Stimulated activated CD4-positive, alpha-beta T cell treated with anti-CD3 and anti-CD28 coated beads, Interleukin-4, amount 100 ng/mL, for 24 hours (primary cell): ENCODE data around the gene ADAMTS16.

Experiments used
- DNase-seq: peaks from one replicate; pipeline ENCODE4 v3.0.0-alpha.2; 2020

The ADAMTS16 gene

GRCh38 chr5:5320062-5320805 is 180.1 kb downstream of the ADAMTS16 start:
- DNase-seq = no peak

GRCh38 chr5:5321137-5321536 is 181.0 kb downstream of the ADAMTS16 start:
- no peak for DNase-seq

- no peak for DNase-seq
These were observed 183.4 kb downstream of the ADAMTS16 start for GRCh38 chr5:5323551-5323950.

GRCh38 chr5:5326115-5326758 is 186.1 kb downstream of the ADAMTS16 start:
- no peak for DNase-seq

GRCh38 chr5:5327126-5327525 is 187.0 kb downstream of the ADAMTS16 start:
- DNase-seq = no peak

GRCh38 chr5:5330728-5331452 is 190.8 kb downstream of the ADAMTS16 start:
- no peak for DNase-seq

- no peak for DNase-seq
These were observed 191.7 kb downstream of the ADAMTS16 start for GRCh38 chr5:5331848-5332247.

GRCh38 chr5:5332287-5332686 is 192.2 kb downstream of the ADAMTS16 start:
- DNase-seq = no peak

GRCh38 chr5:5335107-5335506 is 195.0 kb downstream of the ADAMTS16 start:
- no peak for DNase-seq

GRCh38 chr5:5335700-5336264 is 195.7 kb downstream of the ADAMTS16 start:
- no peak for DNase-seq

- DNase-seq = no peak
These were observed 199.1 kb downstream of the ADAMTS16 start for GRCh38 chr5:5339257-5339656.

- DNase-seq = no peak
These were observed 200.1 kb downstream of the ADAMTS16 start for GRCh38 chr5:5340206-5340729.

GRCh38 chr5:5341531-5342292 is 201.6 kb downstream of the ADAMTS16 start:
- no peak for DNase-seq

GRCh38 chr5:5342784-5343183 is 202.7 kb downstream of the ADAMTS16 start:
- DNase-seq = no peak

- DNase-seq = no peak
These were observed 203.4 kb downstream of the ADAMTS16 start for GRCh38 chr5:5343568-5343967.

GRCh38 chr5:5344051-5344571 is 204.0 kb downstream of the ADAMTS16 start:
- no peak for DNase-seq

- no peak for DNase-seq
These were observed 204.5 kb downstream of the ADAMTS16 start for GRCh38 chr5:5344606-5345005.

GRCh38 chr5:5347442-5347841 is 207.3 kb downstream of the ADAMTS16 start:
- no peak for DNase-seq

- DNase-seq = no peak
These were observed 208.0 kb downstream of the ADAMTS16 start for GRCh38 chr5:5348135-5348534.

GRCh38 chr5:5348576-5348975 is 208.4 kb downstream of the ADAMTS16 start:
- no peak for DNase-seq

- no peak for DNase-seq
These were observed 210.0 kb downstream of the ADAMTS16 start for GRCh38 chr5:5350101-5350500.

GRCh38 chr5:5351288-5351979 is 211.3 kb downstream of the ADAMTS16 start:
- no peak for DNase-seq
